Measurements from ENCODE around the gene KCNJ1. TPM values are rescaled to one million over a fixed set of nuclear protein-coding genes. Genes with fewer than 3 reads are reported as not detected.

The KCNJ1 gene
- total RNA-seq, 1 donor from 2014 or later = not detected

GRCh38 chr11:128854841-128855240 lies 12.3 kb downstream of the KCNJ1 start:
- DNase-seq (ENCODE audit: low read depth) = no peak

GRCh38 chr11:128853559-128853958 lies 13.5 kb downstream of the KCNJ1 start:
- H3K4me3 ChIP-seq (ENCODE audit: low read depth, low read length) = no peak overlapping the region
- TF ChIP-seq, protein P1, sequence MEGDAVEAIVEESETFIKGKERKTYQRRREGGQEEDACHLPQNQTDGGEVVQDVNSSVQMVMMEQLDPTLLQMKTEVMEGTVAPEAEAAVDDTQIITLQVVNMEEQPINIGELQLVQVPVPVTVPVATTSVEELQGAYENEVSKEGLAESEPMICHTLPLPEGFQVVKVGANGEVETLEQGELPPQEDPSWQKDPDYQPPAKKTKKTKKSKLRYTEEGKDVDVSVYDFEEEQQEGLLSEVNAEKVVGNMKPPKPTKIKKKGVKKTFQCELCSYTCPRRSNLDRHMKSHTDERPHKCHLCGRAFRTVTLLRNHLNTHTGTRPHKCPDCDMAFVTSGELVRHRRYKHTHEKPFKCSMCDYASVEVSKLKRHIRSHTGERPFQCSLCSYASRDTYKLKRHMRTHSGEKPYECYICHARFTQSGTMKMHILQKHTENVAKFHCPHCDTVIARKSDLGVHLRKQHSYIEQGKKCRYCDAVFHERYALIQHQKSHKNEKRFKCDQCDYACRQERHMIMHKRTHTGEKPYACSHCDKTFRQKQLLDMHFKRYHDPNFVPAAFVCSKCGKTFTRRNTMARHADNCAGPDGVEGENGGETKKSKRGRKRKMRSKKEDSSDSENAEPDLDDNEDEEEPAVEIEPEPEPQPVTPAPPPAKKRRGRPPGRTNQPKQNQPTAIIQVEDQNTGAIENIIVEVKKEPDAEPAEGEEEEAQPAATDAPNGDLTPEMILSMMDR (conservative IDR thresholded peaks at IDR 0.05; ENCODE audit: low read depth, low read length) = no peak
- no peak for DNase-seq (ENCODE audit: low read depth)

More at GRCh38 chr11:128854841-128855240, 12.3 kb downstream of the KCNJ1 start:
- no peak overlapping the region for H3K4me3 ChIP-seq (ENCODE audit: low read depth, low read length)
- TF ChIP-seq, protein P1 (conservative IDR thresholded peaks at IDR 0.05; ENCODE audit: low read depth, low read length) = no peak

DNA sequence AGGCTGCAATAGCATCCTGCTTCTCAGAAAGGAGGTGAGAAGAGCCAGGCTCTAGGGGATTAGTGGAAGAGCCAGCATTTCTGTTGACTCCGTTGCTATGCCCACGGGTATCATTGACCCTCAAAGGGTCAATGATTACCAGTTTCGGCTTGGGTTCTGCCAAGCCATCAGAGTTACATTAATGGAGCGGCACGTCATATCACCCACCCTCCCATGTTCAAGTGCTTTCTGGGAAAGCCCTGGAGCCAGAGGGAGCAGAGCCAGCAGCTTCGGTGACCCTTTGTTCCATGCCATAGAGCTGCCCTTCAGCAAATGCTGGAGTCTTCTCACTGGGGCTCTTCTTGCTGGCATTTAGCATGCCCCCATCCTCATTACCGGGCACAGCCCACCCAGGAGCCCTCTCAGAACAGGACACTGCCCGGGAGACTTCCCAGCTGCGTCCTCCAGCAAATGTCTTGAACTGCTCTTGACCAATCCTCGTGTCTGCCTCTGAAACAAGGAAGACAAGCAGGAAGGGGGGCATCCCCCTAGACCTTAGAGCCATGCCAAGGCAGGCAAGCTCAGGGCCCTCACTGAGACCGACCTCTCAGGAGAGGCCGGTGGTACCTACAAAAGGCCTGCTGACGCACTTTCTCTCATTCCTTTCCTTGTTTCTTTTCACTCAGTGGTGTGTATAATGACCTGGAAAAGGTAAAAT lies 14.6 kb downstream of the KCNJ1 start:
- TF ChIP-seq, protein P1 (conservative IDR thresholded peaks at IDR 0.05; ENCODE audit: low read depth, low read length) = no peak
- H3K4me3 ChIP-seq (ENCODE audit: low read depth, low read length) = no peak overlapping the region
- peak; percentile 76 for DNase-seq (ENCODE audit: low read depth)

- TF ChIP-seq, protein P1 (conservative IDR thresholded peaks at IDR 0.05; ENCODE audit: low read depth, low read length) = peak; percentile 82
Measured at GRCh38 chr11:128848815-128849455, 18.2 kb downstream of the KCNJ1 start.

GRCh38 chr11:128846985-128847384 lies 20.1 kb downstream of the KCNJ1 start:
- TF ChIP-seq, protein P1 (conservative IDR thresholded peaks at IDR 0.05; ENCODE audit: low read depth, low read length) = no peak
- no peak for DNase-seq (ENCODE audit: low read depth)

More at GRCh38 chr11:128848815-128849455, 18.2 kb downstream of the KCNJ1 start:
- no peak overlapping the region for H3K4me3 ChIP-seq (ENCODE audit: low read depth, low read length)
- DNase-seq (ENCODE audit: low read depth) = no peak

DNA sequence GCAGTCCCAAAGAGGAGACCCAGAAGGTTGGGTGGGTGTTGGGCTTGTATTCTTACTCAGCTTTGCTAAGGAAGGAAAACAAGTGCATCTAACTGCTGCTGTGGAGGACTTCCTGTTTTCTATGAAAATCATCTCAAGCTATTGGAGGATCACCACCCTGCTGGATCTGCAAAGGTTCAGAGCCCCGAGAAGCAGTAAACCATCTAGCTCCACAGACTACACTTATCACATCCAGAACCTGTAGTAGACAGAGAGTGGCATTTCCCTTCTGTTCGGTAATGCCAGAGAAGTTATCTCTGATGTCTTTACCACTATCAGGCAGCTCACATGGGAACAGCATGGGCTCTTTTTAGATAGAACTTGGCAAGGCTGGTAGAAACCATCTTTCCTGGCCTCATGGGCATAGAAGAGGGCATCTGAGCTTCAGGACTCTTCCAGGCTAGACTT lies 21.7 kb downstream of the KCNJ1 start:
- TF ChIP-seq, protein P1 (conservative IDR thresholded peaks at IDR 0.05; ENCODE audit: low read depth, low read length) = no peak
- no peak for DNase-seq (ENCODE audit: low read depth)
- H3K4me3 ChIP-seq (ENCODE audit: low read depth, low read length) = no peak overlapping the region

More at GRCh38 chr11:128846985-128847384, 20.1 kb downstream of the KCNJ1 start:
- H3K4me3 ChIP-seq (ENCODE audit: low read depth, low read length) = no peak overlapping the region
